ENCODE results near the gene ELOF1. TPM values are rescaled to one million over a fixed set of nuclear protein-coding genes. Genes with fewer than 3 reads are reported as not detected.
"Not testable (repeated sequence)": the region's sequence is repeated elsewhere in the genome, so short reads cannot be mapped to it uniquely, and the experiment has no call there.

ELOF1 gene
- total RNA-seq: 10 to 100 TPM; 17.1 to 32.5 TPM

DNA sequence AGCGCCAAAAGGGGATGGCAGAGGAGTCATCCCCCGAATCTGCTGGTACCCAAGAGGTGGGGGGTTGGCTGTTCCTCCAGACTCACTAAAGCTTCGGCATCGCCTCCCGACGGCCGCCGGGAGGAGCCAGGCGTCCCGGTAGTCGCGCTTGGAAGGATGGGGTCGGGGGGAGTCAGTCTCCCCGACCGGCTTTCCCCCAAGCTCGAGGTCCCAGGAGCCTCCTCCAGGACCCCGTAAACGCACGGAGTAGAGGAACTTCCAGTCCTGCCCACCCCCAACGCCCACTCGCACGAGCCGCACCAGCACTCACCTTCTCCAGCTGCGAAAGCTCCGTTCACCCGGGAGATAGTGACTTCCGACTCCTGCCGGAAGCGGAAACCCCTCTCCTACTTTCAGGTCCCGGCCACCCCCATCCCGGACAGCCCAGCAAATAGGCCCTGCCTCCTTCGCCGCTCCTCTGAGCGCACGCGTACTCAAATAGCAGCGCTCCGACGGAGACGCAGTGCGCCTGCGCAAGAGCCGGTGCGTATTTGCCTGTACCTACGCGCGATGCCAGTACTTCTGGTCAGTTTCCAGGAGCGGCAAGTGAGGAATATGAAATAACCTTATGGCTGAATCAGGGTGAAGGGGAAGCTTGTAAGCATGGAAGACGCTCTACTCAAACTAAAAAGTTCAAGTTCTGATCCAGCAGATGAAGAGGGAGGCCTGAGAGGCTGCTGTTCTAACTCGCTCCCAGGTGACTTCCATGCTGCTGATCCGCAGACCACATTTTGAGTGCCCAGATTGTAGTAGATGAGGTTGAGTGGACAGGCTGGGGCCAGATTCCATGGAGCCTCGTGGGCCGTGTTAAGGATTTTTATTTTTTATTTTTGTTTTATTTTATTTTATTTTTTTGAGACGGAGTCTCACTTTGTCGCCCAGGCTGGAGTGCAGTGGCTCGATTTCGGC lies at the start of gene ELOF1:
Gene ELOF1, minus strand, starts transcription at position 350 of the 948 bp plus-strand sequence. CDS start 4,883 bp downstream, outside the sequence.
- H3K36me3 ChIP-seq: peaks cover 7% of the 10 kb centered on the region
- H3K4me1 ChIP-seq: peaks cover 0 to 38% of the 10 kb centered on the region in 2 donors
- peak within 1 kb of the TSS; percentile 80 to 96 for H3K4me3 ChIP-seq
- peak within 1 kb of the TSS; percentile 78 to 82 for H3K27ac ChIP-seq
- DNase-seq (ENCODE audit: low spot score): peak; percentile 98
- no peaks in the 10 kb centered on the region for H3K27me3 ChIP-seq
- H3K9me3 ChIP-seq: no peaks in the 10 kb centered on the region
- TF ChIP-seq, protein P1, sequence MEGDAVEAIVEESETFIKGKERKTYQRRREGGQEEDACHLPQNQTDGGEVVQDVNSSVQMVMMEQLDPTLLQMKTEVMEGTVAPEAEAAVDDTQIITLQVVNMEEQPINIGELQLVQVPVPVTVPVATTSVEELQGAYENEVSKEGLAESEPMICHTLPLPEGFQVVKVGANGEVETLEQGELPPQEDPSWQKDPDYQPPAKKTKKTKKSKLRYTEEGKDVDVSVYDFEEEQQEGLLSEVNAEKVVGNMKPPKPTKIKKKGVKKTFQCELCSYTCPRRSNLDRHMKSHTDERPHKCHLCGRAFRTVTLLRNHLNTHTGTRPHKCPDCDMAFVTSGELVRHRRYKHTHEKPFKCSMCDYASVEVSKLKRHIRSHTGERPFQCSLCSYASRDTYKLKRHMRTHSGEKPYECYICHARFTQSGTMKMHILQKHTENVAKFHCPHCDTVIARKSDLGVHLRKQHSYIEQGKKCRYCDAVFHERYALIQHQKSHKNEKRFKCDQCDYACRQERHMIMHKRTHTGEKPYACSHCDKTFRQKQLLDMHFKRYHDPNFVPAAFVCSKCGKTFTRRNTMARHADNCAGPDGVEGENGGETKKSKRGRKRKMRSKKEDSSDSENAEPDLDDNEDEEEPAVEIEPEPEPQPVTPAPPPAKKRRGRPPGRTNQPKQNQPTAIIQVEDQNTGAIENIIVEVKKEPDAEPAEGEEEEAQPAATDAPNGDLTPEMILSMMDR (IDR thresholded peaks at IDR 0.05): no peak

DNA sequence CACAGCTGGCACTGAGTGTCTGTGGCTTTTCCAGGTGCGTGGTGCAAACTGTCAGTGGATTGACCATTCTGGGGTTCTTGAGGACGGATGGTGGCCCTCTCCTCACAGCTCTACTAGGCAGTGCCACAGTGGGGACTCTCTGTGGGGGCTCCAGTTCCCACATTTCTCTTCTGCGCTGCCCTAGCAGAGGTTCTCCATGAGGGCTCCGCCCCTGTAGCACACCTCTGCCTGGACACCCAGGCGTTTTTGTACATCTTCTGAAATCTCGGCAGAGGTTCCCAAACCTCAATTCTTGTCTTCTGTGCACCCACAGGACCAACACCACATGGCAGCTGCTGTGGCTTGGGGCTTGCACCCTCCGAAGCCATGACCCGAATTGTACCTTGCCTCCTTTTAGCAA lies 47.5 kb upstream of the ELOF1 start:
- Histone ChIP-seq H3K4me1 (no peaks in the 10 kb centered on the region), H3K27me3 (no peaks in the 10 kb centered on the region), H3K4me3 (no peak overlapping the region), H3K9me3 (no peaks in the 10 kb centered on the region), H3K27ac (no peak overlapping the region), H3K36me3 (no peaks in the 10 kb centered on the region)
- TF ChIP-seq, protein P1 (IDR thresholded peaks at IDR 0.05): no peak
- no peak for DNase-seq (ENCODE audit: low spot score)

DNA sequence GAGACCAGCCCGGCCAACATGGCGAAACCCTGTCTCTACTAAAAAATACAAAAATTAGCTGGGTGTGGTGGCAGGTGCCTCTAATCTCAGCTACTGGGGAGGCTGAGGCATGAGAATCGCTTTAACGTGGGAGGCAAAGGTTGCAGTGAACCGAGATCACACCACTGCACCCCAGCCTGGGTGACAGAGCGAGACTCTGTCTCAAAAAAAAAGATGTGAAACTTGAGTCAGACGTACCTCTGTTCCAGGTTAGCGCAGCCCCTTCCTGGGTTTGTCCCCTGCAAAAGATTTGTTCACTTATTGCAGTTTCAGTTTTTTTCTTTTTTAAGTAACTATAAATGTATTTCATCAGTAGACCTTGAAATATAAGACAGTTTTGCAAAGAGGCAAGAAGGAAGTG lies 40.7 kb upstream of the ELOF1 start:
- not testable (repeated sequence) for H3K9me3 ChIP-seq
- peaks cover 0 to 18% of the 10 kb centered on the region in 2 donors for H3K4me1 ChIP-seq

DNA sequence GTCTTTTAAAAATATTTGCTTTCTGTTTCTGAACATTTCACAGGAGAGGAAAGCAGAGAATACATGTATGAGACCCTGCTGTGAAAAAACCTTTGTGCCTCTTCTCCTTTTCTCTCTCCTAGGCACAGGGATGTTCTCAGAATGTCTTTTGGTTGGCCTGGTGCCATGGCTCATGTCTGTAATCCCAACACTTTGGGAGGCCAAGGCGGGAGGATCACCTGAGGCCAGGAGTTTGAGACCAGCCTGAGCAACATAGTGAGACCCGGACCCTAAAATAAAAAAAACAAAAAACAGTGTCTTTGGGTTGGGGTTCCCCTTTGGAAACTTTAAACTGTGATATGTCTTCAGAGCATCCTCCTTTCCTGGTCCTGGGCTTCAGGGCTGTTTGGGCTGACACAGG lies 39.7 kb upstream of the ELOF1 start:
- Histone ChIP-seq H3K4me3 (no peak overlapping the region), H3K9me3 (no peaks in the 10 kb centered on the region), H3K36me3 (no peaks in the 10 kb centered on the region), H3K4me1 (peaks cover 0 to 18% of the 10 kb centered on the region in 2 donors), H3K27ac (no peak overlapping the region), H3K27me3 (no peaks in the 10 kb centered on the region)
- DNase-seq (ENCODE audit: low spot score): no peak
- TF ChIP-seq, protein P1 (IDR thresholded peaks at IDR 0.05): no peak

More for the DNA sequence above, 40.7 kb upstream of the ELOF1 start:
- not testable (repeated sequence) for H3K27me3 ChIP-seq; H3K36me3 ChIP-seq; DNase-seq (ENCODE audit: low spot score); H3K4me3 ChIP-seq; H3K27ac ChIP-seq

DNA sequence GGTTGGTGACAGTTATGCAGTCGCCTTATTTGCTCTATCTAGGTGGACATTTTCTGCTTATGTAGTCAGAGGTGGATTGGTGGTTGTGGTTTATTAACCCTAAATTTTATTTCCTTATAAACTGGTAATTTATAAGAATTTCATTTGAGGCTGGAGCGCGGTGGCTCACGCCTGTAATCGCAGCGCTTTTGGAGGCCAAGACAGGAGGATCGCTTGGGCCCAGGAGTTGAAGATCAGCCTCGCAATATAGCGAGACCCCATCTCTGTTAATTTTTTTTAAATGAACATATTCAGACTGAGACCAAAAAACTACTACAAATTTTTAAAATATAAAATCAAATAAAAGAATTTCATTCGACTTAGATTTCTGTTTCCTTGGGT lies 39.1 kb upstream of the ELOF1 start:
- H3K4me3 ChIP-seq: peak overlapping the region; percentile 90 to 100
- DNase-seq (ENCODE audit: low spot score): no peak
- H3K27ac ChIP-seq: peak overlapping the region; percentile 92 to 95
- TF ChIP-seq, protein P1 (IDR thresholded peaks at IDR 0.05): no peak
- no peaks in the 10 kb centered on the region for H3K27me3 ChIP-seq
- H3K4me1 ChIP-seq: peaks cover 0 to 18% of the 10 kb centered on the region in 2 donors
- H3K9me3 ChIP-seq: no peaks in the 10 kb centered on the region
- no peaks in the 10 kb centered on the region for H3K36me3 ChIP-seq

Measured in right atrium auricular region (tissue), 2 donors.